NCI-H2196 treated with DMSO at 0.1 percent for 48 hours (cell line): ENCODE results near the gene ANKFY1.
A peak's percentile ranks its signal among the peaks of the same experiment; 100 is the strongest.

ENCODE experiments used
- DNase-seq: peaks from one replicate; lab custom pipeline; 2025; ENCODE audit not compliant: unreplicated experiment; lab: John Stamatoyannopoulos, UW

ANKFY1 gene

DNA sequence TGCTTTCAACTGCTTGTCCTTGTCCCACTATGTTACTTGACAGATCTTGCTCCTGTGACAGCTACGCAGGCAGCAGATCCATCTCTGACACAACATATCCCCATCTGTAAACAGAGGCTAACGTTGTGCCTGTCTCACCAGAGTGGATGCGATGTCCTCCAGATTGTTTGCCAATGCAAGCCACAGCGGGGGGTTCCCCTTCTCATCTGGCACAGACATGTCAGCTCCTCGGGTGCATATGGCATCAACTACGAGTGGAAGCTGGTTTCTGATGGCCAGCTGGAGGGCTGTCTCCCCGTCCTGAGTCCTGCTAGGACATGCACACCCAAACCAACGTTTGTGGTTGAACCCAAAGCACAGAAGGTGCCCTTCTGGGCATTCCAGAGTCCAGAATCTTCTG lies 81.7 kb downstream of the ANKFY1 start:
- no peak for DNase-seq

DNA sequence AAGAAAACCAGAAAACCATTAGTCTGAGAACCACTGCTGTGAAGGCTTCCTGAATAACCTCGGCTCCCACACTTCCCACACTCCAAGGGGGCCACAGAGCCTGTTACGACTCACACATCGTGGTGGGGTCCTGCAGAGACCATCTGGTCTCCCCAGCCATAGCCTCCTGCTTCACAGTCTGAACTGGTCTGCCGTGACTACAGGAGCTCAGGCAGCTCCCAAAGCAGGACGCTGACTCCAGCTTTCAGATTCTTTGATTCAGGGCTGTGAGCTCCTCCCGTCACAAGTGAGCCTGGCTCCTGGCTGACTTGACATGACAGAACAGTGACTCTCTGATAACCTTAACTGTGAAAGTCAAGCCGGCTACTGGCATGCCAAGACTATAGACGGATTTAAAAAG lies 83.0 kb downstream of the ANKFY1 start:
- no peak for DNase-seq

DNA sequence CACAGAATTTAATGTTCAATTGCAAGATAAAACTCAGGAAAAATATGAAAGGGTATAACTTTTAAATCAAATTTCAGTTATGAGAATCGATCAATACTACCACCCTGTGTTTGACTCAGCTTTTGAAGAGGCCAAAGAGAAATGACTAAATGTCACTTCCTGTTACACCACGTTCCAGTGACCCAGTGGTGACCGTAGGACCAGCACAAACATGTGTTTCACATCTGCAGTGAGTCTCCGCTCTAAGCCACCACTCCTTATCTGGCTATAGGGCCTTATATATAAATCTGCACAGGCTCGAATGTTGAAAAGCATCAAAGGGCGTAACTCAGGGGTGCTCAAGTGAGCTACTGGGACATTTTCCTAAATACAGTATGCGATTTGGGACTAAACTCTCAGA lies 84.7 kb downstream of the ANKFY1 start:
- no peak for DNase-seq

DNA sequence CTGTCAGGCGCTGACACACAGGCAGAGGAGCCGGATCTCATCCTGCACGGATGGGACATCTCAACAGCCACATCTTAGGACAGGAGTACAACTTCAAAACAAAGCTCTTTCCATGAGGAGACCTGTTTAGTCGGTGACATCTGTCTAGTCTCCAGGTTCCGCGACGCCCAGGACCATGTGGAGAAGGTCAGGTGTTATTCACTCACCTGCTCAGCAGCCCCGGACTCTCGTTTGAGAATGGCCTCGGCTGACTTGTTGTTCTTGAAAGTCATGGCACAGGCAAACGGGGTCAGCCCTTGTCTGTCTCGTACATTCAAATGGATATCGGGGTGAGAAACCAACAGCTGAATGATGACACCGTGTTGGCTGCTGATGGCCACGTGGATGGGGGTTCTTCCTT lies 85.1 kb downstream of the ANKFY1 start:
- DNase-seq: no peak

DNA sequence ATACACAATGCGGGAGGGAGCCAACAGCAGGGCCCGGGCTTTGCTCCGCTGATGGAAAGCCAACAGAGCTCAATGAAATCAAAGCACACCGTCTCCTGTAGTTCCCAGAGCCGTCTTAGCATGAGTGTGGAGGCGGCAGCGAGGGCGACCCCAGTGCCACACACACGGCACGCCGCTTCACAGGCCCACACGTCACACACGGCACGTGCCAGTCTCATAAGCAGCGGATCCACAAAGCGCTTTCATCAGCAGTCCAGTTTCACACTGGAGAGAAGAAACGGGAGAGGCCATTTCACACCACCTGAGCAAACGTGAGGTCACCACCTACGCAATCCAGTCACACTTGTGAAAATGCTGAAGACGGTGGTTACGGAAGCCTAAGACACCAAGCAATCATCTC lies 86.0 kb downstream of the ANKFY1 start:
- DNase-seq: no peak

DNA sequence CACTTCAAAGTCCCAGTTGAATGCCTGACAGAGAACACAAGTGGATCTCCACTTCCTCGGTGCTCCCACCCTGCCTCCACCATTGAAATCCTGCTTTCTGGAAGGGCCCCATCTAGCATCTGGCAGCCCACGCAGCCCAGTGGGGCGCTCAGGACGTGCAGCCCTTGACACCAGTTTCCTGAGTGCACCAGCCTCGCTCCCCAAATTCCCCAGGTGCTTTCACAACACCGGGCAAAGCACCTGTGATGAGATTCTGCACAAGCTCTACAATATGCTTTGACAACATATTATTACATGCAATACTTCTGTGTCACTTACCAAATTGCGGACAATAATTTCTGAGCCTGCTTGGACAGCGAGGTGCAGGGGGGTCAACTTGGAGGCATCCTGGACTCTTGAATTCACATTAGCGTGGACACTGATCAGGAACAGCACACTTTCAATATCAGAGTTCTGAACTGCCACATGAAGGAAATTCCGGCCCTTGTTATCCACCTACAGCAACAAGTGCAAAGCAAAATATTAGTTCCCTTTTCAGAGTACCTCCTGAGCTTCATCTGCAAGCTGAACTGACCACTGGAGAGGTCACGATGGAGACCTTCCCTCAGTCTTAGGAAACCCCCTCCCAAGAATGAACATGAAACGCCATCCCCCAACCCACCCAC lies 86.8 kb downstream of the ANKFY1 start:
- DNase-seq: no peak

DNA sequence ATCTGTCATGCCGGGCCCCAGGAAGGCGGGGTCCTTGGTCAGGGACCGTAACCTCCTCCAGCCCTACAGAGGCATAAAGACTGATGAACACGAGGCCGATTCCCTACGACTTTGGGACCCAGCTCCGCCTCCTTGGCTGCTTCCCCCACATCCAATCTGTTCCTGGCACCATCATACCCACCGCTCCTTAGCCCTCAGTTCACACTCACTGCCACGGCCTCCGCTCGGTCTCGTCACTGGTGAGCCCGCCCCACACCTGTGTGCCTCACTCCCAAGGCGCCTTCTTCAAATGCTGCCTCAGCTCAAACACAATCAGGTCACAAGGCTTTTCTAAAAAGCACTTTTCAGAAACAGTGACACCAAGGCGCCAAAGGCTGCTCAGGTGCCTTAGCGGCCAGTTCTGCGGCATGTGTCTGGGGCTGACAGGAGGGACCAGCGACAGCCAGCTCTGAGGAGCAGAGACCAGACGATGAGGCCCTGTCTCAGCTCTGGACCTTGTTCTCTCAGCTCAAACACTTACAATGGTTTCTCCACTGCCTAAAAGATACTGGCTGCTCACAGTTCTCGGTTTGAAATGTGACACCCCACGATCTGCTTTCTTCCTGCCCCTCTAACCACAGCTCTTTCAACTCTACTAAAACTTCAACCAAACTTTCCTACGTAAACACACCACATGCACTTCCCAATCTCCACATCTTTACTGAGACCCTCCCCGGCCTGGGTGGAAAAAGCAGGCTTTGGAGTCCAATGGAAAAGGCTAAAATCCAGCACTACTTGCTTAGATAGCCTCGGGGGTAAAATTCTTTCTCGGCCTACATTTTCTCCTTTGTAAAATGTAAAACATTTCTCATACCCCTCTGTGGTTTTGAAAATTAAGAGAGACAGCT lies 87.6 kb downstream of the ANKFY1 start:
- no peak for DNase-seq

DNA sequence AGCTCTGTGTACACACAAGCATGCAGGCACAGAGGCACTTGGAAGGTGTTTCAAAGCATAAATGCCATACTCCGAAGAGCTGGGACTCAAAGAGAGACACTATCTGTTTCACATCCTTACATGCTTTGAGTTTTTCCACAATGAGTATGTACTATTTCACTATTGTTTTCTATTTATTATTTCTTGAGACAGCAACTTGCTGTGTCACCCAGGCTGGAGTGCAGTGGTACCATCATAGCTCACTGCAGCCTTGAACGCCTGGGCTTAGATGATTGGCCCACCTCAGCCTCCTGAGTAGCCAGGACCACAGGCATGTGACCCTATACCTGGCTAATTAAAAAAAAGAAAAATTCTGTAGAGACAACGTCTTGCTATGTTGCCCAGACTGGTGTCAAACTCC lies 89.2 kb downstream of the ANKFY1 start:
- no peak for DNase-seq

DNA sequence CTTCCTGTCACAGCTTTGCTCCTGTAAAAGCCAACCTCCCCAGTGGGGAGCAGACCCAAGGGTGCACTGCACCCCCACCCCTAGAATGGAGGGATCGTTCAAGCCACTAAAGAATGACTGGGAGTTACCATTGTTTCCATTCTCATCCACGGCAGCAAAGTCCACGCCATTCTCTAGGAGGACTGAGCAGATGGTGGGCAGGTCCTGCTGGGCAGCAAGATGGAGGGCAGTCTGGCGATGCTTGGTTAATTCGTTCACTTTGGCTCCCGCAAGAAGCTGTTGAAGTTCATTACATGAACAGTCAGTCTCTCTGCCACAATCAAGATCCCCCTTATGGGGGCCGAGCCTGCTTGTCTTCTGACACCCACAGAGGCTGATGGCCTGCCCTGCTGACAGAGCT lies 90.0 kb downstream of the ANKFY1 start:
- DNase-seq: no peak

DNA sequence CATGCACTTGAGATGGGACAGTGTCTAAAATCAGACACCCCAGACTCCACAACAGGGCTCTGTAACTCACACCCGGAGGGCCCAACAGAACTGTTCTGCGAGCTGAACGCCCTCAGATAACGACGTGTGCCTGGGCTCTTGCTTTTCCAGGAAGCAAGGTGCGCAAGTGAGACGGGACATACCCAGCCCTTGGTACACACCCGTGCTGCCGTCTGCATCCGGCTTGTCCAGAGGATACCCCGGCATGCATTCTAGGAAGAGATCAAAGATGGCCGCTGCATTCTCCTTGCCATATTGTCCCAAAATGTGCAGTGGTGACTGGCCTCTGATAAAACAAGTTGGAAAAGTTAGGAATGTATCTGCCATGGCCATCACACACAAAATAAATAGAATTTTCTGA lies 91.4 kb downstream of the ANKFY1 start:
- no peak for DNase-seq

DNA sequence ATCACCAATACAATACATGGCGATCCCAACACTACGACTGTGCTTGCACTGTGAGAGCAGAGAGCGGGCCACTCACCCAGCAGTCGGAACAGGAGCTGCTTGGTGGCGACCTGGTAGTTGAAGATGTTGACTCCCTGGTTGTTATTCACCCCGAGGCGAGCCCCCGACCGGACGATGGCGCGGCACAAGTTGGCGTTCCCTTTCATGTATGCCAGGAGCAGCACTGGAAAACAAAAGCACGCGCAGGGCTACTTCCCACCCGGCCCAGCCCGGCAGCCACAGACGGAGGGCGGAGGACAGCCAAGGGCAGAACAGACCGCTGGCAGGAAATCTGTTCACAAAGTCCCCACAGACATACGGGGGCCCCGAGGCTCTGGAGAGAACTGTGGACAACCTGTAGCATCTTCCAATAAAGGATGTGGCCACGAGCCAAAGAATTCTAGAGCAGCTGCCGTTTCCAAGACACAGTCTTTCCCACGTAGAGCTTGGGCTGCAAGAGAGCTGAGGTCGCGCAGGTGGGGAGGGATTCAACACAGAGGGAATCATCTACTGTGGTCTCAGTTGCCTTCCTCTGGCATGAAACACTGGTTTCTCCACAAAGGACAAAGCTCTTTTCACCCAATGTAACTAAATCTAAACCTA lies 93.0 kb downstream of the ANKFY1 start:
- DNase-seq: no peak

DNA sequence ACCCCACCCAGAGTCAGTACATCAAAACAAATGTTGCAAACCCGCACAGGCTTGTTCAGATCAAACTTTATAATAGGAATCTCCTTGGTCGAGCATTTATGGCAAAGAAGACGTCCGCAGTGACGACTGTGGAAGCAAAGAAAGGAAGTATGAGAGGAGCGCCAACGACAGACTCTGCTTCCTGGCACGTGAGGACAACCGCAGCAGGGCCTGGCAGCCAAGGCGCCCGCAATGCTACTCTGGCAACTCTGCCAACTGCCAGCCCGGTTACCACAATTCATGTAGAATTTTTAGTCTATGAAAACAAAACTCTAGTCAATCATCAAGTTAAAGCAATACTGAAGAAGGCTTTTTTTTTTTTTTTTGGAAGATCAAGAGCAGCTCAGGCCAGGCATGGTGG lies 96.0 kb downstream of the ANKFY1 start:
- DNase-seq: no peak

DNA sequence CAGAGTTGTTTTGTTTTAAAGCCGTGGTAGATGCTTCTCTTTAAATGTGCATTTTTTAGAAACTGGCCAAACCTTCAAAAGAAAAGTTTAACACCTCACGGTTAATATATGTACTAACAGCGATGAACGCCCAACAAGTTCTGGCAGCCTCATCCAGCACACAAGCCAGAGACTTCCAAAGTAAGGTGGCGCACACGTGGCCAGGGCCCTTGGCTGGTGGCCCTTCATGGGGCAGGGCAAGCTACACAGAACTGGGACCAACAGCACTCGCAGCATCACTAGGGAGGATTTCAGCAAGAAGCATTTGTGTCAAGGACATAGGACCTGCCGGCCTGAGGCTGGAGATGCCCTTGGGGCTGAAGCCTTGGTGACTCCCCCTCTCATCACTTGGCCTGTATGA lies 97.4 kb downstream of the ANKFY1 start:
- no peak for DNase-seq

DNA sequence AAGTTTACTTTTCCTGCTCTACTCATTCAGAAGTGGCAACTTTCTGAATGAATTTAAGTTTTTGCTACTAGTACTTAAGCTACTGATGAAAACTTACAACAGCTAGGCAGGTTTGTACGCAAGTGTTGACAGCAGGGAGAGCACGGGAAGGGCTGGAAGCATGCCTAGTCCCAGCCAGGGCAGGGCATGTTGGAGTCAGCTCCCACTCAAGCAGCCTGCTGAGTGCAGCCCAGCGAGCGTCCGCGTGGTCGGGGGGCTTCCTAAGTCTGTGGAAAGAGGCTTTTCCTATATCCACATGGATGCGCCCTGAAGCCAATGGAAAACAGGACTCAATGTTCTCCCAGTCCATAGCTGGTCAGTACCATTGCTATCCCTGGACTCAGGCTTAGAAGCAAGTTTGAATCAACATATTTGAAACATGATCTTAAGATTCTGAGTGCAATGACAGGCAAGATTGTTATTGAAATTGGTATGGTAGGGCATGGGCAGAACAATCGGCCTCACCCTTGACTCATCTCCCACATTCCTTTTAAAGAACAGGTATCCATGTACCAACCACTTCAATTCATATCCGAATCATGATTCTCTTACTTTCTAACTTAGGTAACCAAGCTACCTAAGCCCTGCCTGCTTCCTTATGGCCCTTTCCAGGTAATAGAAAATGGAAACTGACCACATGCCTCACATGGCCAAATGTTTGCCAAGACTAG lies 98.3 kb downstream of the ANKFY1 start:
- DNase-seq: no peak

DNA sequence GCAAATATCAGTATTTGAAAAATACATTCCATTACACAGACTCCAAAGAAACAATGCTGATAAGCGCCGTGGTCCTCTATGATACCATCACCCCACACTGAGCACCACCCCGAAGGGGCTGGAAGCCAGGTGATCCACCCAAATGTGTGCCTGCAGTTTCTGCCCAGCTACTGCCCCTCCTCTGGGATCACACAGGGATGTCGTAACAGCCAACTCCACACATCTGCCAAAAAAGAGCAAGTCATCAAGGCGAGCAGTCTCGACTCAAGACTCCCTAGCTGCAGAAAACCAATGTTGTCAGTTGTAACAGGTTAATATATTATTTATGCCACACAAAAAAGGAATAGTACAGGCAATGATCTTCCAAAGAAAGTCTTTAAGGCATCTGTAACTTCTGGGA lies 99.8 kb downstream of the ANKFY1 start:
- no peak for DNase-seq

DNA sequence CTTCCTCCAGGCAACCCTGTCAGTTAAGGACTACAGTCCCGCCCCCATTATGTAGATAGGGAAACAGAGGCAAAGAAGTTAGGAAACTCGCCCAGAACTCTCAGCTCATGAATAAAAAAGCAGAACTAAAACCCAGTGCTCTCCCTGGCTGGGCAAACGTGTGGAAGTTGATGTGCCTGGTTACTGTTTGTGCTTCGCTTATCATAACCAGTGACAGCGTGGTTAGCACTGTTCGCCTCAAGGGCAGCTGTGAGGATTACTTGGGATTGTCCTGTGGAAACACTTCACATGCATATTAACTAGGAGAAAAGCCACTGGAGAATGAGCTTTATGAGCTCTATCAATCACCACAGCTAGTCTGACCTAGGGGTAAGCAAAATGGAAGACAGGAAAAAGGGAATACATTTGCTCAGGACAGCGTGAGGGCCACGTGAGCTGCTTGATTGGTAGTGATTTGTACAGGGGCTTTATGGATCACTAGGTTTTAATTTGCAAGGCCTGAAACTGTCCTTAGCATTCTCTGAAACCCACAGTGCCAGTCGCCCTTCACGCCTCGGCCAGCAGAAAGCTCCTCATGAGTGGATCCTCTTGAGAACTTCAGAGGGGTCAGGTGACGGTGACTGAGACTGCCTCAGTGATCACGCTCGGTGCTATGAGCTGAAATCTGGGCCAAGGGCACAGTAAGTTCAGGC lies 100.9 kb downstream of the ANKFY1 start:
- DNase-seq: no peak

DNA sequence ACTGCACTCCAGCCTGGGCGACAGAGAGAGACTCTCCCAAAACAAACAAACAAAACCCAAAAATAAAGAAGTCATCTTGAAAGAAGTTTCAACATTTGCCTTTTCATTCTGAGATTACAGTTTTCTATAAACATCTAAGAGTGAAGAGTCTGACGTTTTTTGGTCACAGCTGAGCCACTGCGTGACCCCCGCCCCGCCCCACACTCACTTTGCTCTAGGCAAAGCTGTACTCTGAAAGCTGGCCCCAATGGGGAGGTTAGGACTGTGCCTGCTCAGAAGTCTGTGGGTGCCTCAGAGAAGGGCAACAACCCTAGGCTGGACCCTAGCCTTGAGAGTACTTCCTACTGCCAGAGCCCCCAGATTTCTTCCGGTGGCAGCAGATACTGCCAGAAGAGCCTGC lies 101.5 kb downstream of the ANKFY1 start:
- DNase-seq: no peak

DNA sequence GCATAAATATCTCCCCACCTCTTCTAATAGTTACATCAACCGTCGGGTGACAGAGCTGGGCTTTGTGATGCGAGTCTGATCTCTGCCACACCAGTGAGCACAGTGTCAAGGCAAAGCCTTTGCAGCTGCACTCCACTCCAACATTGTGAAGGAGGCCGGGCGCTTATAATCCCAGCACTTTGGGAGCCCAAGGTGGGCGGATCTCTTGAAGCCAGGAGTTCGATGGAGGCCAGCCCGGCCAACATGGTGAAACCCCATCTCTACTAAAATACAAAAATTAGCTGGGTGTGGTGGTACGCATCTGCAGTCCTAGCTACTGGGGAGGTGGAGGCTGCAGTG lies 101.8 kb downstream of the ANKFY1 start:
- no peak for DNase-seq

DNA sequence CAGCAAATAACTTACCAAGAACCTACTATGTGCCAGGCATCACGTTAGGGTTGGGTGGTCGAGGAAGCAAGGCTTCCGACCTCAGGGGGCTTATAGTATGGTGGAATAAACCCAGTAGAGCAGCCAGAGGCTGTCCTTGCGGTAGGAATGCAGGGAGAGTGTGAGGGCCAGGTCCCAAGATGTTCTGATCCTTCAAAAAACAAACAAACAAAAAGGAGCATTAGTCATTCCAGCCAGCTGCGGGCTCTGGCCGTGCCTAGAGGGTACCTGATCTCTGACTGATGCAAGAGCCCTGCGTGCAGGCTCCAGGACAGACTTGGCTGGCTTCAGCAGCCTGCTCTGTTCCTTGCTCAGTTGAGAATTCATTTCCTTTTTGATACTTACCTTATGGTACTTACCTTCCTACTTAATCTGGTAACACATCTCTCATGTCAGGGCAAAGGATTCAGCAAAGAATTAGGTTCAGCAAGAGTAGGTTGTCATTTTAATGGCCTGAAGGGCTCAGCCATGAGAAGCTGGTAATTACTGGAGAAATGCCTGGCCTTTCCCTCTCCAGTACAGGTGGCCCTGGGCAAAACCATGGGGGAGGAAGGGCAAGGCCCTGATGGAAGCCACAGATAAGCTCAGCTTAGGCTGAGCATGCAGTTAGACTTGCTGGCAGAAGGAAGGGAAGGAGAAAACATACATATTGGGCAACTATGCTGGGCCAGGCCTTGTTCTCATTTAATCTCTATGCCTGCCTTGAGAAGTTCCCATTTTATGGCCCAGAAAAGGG lies 102.4 kb downstream of the ANKFY1 start:
- DNase-seq: peak; percentile 25

DNA sequence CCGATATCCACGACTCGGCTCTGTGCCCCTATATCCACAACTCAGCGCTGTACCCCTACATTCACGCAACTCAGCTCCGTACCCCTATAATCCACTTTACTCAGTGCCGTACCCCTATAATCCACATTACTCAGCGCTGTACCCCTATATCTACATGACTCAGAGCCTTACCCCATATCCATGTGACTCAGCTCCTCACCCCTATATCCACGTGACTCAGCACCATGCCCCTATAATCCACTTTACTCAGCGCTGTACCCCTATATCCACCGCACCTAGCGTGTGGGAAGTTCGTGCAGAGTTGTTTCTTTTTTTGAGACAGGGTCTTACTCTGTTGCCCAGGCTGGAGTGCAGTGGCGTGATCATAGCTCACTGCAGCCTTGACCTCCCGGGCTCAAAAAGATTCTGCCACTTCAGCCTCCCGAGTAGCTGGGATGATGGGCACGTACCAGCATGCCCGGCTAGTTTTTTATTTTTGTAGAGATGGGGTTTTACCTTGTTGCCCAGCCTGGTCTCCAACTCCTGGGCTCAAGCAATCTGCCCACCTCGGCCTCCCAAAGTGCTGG lies 103.4 kb downstream of the ANKFY1 start:
- no peak for DNase-seq
